Endothelial cell (in vitro differentiated cells): ENCODE data around the gene BACH2. TPM values are rescaled to one million over a fixed set of nuclear protein-coding genes. Genes with fewer than 3 reads are reported as not detected.
"Not testable (repeated sequence)": the region's sequence is repeated elsewhere in the genome, so short reads cannot be mapped to it uniquely, and the experiment has no call there.

Experiments
- DNase-seq: peaks from one replicate; pipeline ENCODE4 v3.0.0; 2021; ENCODE audit warnings: low spot score
- H3K27ac Mint-ChIP-seq: one replicate; pipeline ENCODE4 v1.8.0; 2021; ENCODE audit warnings: mixed read lengths, inconsistent platforms; ENCODE audit not compliant: unreplicated experiment
- H3K27me3 Mint-ChIP-seq: one replicate; pipeline ENCODE4 v1.8.0; 2021; ENCODE audit warnings: mild to moderate bottlenecking, moderate library complexity, mixed read lengths, inconsistent platforms; ENCODE audit not compliant: unreplicated experiment
- H3K36me3 Mint-ChIP-seq: one replicate; pipeline ENCODE4 v1.8.0; 2021; ENCODE audit warnings: mild to moderate bottlenecking, low read depth, mixed read lengths, inconsistent platforms; ENCODE audit not compliant: unreplicated experiment
- H3K4me1 Mint-ChIP-seq: one replicate; pipeline ENCODE4 v1.8.0; 2021; ENCODE audit warnings: mild to moderate bottlenecking, mixed read lengths, inconsistent platforms; ENCODE audit not compliant: unreplicated experiment
- H3K4me3 Mint-ChIP-seq: one replicate; pipeline ENCODE4 v1.8.0; 2021; ENCODE audit warnings: mild to moderate bottlenecking, mixed read lengths, inconsistent platforms; ENCODE audit not compliant: unreplicated experiment
- H3K9me3 Mint-ChIP-seq: one replicate; pipeline ENCODE4 v1.8.0; 2021; ENCODE audit warnings: mixed read lengths, inconsistent platforms; ENCODE audit not compliant: unreplicated experiment
- CTCF ChIP-seq: fragments of 200-600 bp; sonication (generic); IDR thresholded peaks from one replicate; pipeline ENCODE4 v1.5.0; 2021; ENCODE audit warnings: antibody characterized with exemption; ENCODE audit not compliant: unreplicated experiment
- total RNA-seq: library from RNA; stranded (reverse); fragmentation: NEBNext Ultra II Directional; extraction: Animal tissue kit (Norgen Biotek cat#: 25700); gene quantifications from one replicate; pipeline ENCODE4 v1.2.1, GENCODE V29; 2021; ENCODE audit not compliant: unreplicated experiment

Gene BACH2
- total RNA-seq, 1 donor from 2014 or later: 3.9 TPM

GRCh38 chr6:90131614-90132423 is 164.8 kb downstream of the BACH2 start:
- H3K4me1 Mint-ChIP-seq: peaks cover 15% of the 10 kb centered on the region
- no peak overlapping the region for H3K4me3 Mint-ChIP-seq
- DNase-seq: no peak
- H3K27me3 Mint-ChIP-seq: peaks cover 3% of the 10 kb centered on the region
- TF ChIP-seq CTCF: no peak
- no peaks in the 10 kb centered on the region for H3K36me3 Mint-ChIP-seq
- H3K27ac Mint-ChIP-seq: no peak overlapping the region
- no peaks in the 10 kb centered on the region for H3K9me3 Mint-ChIP-seq

GRCh38 chr6:90131125-90131524 is 165.5 kb downstream of the BACH2 start:
- no peak for TF ChIP-seq CTCF
- DNase-seq: no peak
- H3K4me3 Mint-ChIP-seq: no peak overlapping the region
- no peaks in the 10 kb centered on the region for H3K36me3 Mint-ChIP-seq
- peaks cover 22% of the 10 kb centered on the region for H3K4me1 Mint-ChIP-seq
- peaks cover 3% of the 10 kb centered on the region for H3K27me3 Mint-ChIP-seq
- no peaks in the 10 kb centered on the region for H3K9me3 Mint-ChIP-seq
- H3K27ac Mint-ChIP-seq: no peak overlapping the region

DNA sequence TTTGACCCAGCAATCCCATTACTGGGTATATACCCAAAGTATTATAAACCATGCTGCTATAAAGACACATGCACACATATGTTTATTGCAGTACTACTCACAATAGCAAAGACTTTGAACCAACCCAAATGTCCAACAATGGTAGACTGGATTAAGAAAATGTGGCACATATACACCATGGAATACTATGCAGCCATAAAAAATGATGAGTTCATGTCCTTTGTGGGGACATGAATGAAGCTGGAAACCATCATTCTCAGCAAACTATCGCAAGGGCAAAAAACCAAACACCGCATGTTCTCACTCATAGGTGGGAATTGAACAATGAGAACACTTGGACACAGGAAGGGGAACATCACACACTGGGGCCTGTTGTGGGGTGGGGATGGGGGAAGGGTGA is 168.0 kb downstream of the BACH2 start:
- not testable (repeated sequence) for H3K4me3 Mint-ChIP-seq, H3K27ac Mint-ChIP-seq, H3K36me3 Mint-ChIP-seq, DNase-seq, H3K9me3 Mint-ChIP-seq, H3K27me3 Mint-ChIP-seq
- H3K4me1 Mint-ChIP-seq: peaks cover 20% of the 10 kb centered on the region

DNA sequence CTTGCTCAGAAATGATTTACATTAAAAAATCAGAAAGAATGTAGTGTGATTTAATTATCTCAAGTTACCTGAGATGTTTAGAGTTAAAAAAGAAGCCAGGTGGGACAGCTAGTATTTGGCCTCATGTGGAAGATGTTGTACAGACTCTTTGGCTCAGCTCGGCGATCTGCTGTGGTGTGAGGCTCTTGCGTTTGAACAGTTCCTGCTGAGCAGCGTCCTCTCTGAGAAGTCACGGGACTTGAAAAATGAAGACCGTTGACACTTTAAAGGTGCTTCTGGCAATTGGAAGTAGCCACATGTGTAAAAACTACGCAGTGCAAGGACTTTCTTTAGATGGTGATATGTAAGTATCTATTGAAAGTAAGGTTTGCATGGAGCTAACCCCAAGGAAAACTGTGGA is 169.0 kb downstream of the BACH2 start:
- Mint-ChIP-seq H3K9me3 (no peaks in the 10 kb centered on the region), H3K27ac (no peak overlapping the region), H3K4me1 (peaks cover 20% of the 10 kb centered on the region), H3K36me3 (no peaks in the 10 kb centered on the region), H3K4me3 (no peak overlapping the region), H3K27me3 (no peaks in the 10 kb centered on the region)
- TF ChIP-seq CTCF: no peak
- DNase-seq: no peak

DNA sequence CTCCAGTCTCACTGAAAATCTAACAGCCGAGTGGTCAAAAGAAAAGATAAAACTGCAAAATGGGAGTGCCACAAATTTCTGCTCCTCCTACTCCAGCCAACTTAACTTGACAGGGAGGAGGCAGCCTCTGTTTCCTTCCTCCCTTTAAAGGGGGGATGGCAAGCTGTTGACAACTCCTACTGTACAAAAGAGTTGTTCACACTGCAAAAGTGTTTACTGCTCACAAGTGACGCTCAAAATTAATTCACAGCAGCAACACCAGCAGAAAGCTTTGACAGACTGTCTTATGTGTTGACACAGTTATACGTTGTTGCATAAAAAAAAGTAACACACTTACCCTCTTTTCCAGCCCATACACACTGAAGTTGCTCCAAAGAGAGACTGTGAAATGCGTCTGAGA is 169.8 kb downstream of the BACH2 start:
- Mint-ChIP-seq H3K4me3 (no peak overlapping the region), H3K27me3 (no peaks in the 10 kb centered on the region), H3K9me3 (no peaks in the 10 kb centered on the region), H3K4me1 (peaks cover 20% of the 10 kb centered on the region), H3K27ac (no peak overlapping the region), H3K36me3 (no peaks in the 10 kb centered on the region)
- DNase-seq: no peak
- no peak for TF ChIP-seq CTCF
